SU-DHL-6 (cell line): ENCODE measurements around the gene DERL3.

Experiments
- H2AFZ ChIP-seq: fragments of 200-600 bp; sonication (generic); 2 replicates; pipeline ENCODE4 v1.6.1; 2014; ENCODE audit warnings: low read depth, mild to moderate bottlenecking, moderate library complexity, mixed read lengths, antibody characterized with exemption, low read length; ENCODE audit not compliant: severe bottlenecking
- H3F3A ChIP-seq: fragments of 200-600 bp; shearing (Covaris generic); 2 replicates; pipeline ENCODE4 v1.6.0; 2016; ENCODE audit warnings: antibody characterized with exemption, mild to moderate bottlenecking; ENCODE audit not compliant: insufficient read depth
- H3K27ac ChIP-seq: fragments of 200-600 bp; sonication (generic); 2 replicates; pipeline ENCODE4 v1.5.1; 2016; ENCODE audit warnings: low read depth, mild to moderate bottlenecking, low read length, moderate library complexity, mixed read lengths
- H3K27me3 ChIP-seq: fragments of 200-600 bp; sonication (generic), shearing (Covaris generic); 2 replicates; pipeline ENCODE4 v1.6.0; 2014; ENCODE audit warnings: mild to moderate bottlenecking, low read length
- H3K36me3 ChIP-seq: fragments of 200-600 bp; sonication (generic); 2 replicates; pipeline ENCODE4 v1.6.1; 2014; ENCODE audit warnings: mild to moderate bottlenecking, low read length, mixed read lengths
- H3K4me2 ChIP-seq: fragments of 300-600, 200-600 bp; shearing (Covaris generic), sonication (generic); 2 replicates; pipeline ENCODE4 v1.6.0; 2014; ENCODE audit warnings: low read length, low read depth, mild to moderate bottlenecking; ENCODE audit not compliant: poor library complexity, severe bottlenecking
- H3K4me3 ChIP-seq: fragments of 200-600 bp; sonication (generic); 2 replicates; pipeline ENCODE4 v1.5.1; 2014; ENCODE audit warnings: antibody characterized with exemption, low read length, mild to moderate bottlenecking, mixed read lengths; ENCODE audit not compliant: insufficient read depth, poor library complexity, severe bottlenecking
- H3K79me2 ChIP-seq: fragments of 200-600 bp; sonication (generic); 2 replicates; pipeline ENCODE4 v1.6.1; 2014; ENCODE audit warnings: mild to moderate bottlenecking, low read length, moderate library complexity; ENCODE audit not compliant: insufficient read depth
- H3K9ac ChIP-seq: fragments of 200-600 bp; sonication (generic); 2 replicates; pipeline ENCODE4 v1.7.0; 2014; ENCODE audit warnings: mild to moderate bottlenecking, low read length
- H3K9me2 ChIP-seq: fragments of 200-600 bp; sonication (generic); replicated peaks from 2 replicates; pipeline ENCODE4 v1.6.1; 2014; ENCODE audit warnings: low read length; ENCODE audit not compliant: insufficient read depth
- H3K9me3 ChIP-seq: fragments of 200-600 bp; sonication (generic); 2 replicates; pipeline ENCODE4 v1.6.1; 2014; ENCODE audit warnings: low read length, mixed read lengths; ENCODE audit not compliant: insufficient read depth
- H4K20me1 ChIP-seq: fragments of 200-600 bp; sonication (generic); 2 replicates; pipeline ENCODE4 v1.6.1; 2014; ENCODE audit warnings: low read depth, mild to moderate bottlenecking, antibody characterized with exemption, low read length, moderate library complexity, mixed read lengths
- EZH2phosphoT487 ChIP-seq: fragments of 200-600 bp; sonication (generic), shearing (Covaris generic); conservative IDR thresholded peaks from 2 replicates; pipeline ENCODE4 v1.6.1; 2018; ENCODE audit warnings: mild to moderate bottlenecking, antibody characterized with exemption, low read length, moderate library complexity, mixed read lengths
- TF ChIP-seq, protein P1 (sequence below): fragments of 200-600 bp; sonication (generic); IDR thresholded peaks from one replicate; pipeline ENCODE4 v1.5.1; 2017; ENCODE audit warnings: antibody characterized with exemption, mild to moderate bottlenecking, low read length, moderate library complexity; ENCODE audit not compliant: insufficient read depth, poor library complexity, severe bottlenecking

DERL3 gene

DNA sequence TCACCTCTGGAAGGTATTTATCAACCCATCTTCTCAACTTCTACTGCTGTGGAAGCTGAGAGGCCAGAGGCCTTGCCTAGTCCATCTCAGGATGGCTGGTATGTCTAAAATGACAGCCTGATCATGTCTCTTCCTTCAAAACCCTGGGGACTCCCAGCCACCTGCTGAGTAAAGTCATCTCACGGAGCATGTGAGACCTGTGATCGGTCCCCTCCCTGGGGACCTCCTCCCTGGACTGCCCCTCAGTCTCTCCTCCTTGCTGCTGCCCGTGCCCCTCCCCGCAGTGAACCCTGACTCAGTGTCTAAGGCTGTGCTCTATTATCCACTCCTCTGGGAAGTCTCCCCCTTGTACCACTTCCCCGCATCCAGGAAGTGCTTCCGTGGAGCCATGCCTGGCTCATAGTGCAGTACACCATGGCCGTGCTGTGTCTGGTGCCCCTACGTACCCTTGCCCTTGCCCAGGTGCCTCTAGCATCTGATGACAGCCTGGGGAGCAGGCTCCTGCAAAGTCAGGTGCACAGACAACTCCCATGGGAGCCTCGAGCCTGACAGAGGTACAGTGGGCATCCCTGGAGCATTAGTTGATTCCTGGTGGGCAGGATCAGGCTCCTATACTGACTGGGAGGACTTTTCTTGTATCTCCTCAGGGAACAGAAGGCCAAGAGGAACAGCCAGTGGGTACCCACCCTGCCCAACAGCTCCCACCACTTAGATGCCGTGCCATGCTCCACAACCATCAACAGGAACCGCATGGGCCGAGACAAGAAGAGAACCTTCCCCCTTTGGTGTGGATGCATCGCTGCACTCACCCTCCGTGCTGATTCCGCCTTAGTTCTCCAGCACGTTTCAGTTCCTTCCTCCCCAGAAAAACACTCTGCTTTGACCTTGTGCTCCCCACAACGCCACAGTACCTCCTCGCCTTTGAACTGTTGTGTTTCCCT is 38.2 kb downstream of the DERL3 start:
- peak overlapping the region; percentile 96 for H3K27ac ChIP-seq

DNA sequence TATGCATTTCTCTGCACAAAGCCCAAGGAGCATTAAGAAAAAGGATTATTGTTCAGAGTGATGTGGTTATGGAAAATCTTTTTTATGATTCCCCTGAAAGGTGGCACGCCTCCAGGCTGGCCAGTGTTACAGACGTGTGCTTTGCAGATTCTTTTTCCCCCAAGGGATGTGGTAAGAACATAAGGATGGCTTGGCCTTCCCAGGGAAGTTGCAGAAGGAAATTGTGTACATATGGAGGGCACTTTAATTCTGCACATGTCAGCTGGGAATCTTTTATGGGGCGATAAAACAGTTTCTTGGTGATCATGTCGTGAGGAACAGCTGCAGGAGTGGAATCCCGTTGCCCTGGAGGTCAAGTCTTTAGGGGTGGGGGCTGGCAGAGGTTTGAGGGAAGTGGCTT is 42.3 kb downstream of the DERL3 start:
- H3K9me3 ChIP-seq: no peaks in the 10 kb centered on the region
- peaks cover 14% of the 10 kb centered on the region for H3K79me2 ChIP-seq
- peaks cover 49% of the 10 kb centered on the region for H3F3A ChIP-seq
- H4K20me1 ChIP-seq: no peaks in the 10 kb centered on the region; the same call in 1 of the 2 replicates
- no peaks in the 10 kb centered on the region for H3K27me3 ChIP-seq
- H3K36me3 ChIP-seq: peaks cover 9% of the 10 kb centered on the region; the same call in 1 of the 2 replicates
- H3K27ac ChIP-seq: peak overlapping the region; percentile 22; the same call in 1 of the 2 replicates
- H3K4me2 ChIP-seq: no peak overlapping the region
- H3K9ac ChIP-seq: no peak overlapping the region
- H3K4me3 ChIP-seq: no peak overlapping the region
- no peak for TF ChIP-seq EZH2phosphoT487
- TF ChIP-seq, protein P1, sequence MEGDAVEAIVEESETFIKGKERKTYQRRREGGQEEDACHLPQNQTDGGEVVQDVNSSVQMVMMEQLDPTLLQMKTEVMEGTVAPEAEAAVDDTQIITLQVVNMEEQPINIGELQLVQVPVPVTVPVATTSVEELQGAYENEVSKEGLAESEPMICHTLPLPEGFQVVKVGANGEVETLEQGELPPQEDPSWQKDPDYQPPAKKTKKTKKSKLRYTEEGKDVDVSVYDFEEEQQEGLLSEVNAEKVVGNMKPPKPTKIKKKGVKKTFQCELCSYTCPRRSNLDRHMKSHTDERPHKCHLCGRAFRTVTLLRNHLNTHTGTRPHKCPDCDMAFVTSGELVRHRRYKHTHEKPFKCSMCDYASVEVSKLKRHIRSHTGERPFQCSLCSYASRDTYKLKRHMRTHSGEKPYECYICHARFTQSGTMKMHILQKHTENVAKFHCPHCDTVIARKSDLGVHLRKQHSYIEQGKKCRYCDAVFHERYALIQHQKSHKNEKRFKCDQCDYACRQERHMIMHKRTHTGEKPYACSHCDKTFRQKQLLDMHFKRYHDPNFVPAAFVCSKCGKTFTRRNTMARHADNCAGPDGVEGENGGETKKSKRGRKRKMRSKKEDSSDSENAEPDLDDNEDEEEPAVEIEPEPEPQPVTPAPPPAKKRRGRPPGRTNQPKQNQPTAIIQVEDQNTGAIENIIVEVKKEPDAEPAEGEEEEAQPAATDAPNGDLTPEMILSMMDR: no peak
- no peaks in the 10 kb centered on the region for H3K9me2 ChIP-seq
- no peak overlapping the region for H2AFZ ChIP-seq

More for the DNA sequence above, 38.2 kb downstream of the DERL3 start:
- Histone ChIP-seq H3K9ac (peak overlapping the region; percentile 64), H3F3A (peaks cover 69% of the 10 kb centered on the region), H2AFZ (no peak overlapping the region), H3K27me3 (no peaks in the 10 kb centered on the region), H3K79me2 (peaks cover 18% of the 10 kb centered on the region), H3K4me2 (peak overlapping the region; percentile 98), H4K20me1 (no peaks in the 10 kb centered on the region), H3K9me2 (no peaks in the 10 kb centered on the region), H3K4me3 (peak overlapping the region; percentile 9), H3K36me3 (no peaks in the 10 kb centered on the region), H3K9me3 (no peaks in the 10 kb centered on the region)
- TF ChIP-seq EZH2phosphoT487: no peak

DNA sequence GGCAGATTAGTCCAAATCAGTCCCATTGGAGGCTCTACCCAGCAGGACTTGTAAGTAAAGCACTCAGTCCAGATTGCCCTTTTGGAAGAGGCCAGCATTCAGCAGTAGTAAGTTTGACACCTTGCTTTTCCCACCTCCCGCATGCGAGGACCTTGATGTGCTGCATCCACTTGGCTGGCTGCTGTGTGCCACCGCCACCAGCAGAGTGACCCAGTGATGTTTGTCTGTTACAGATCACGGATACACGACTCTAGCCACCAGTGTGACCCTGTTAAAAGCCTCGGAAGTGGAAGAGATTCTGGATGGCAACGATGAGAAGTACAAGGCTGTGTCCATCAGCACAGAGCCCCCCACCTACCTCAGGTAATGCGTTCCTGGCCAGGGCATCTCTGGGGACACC is 45.5 kb downstream of the DERL3 start:
- TF ChIP-seq EZH2phosphoT487: no peak
- TF ChIP-seq, protein P1: no peak
- Histone ChIP-seq H3K27me3 (no peaks in the 10 kb centered on the region), H3K27ac (no peak overlapping the region), H3K9me2 (no peaks in the 10 kb centered on the region), H3K9me3 (no peaks in the 10 kb centered on the region), H4K20me1 (peaks cover 3% of the 10 kb centered on the region; the same call in 1 of the 2 replicates), H3K4me2 (no peak overlapping the region), H3K79me2 (peaks cover 45% of the 10 kb centered on the region), H3K4me3 (no peak overlapping the region), H3K36me3 (peaks cover 9% of the 10 kb centered on the region; the same call in 1 of the 2 replicates), H3K9ac (no peak overlapping the region), H3F3A (peaks cover 23% of the 10 kb centered on the region), H2AFZ (no peak overlapping the region)
